Mesothelial cell of epicardium (in vitro differentiated cells): ENCODE data around the gene VPS4A. TPM values are rescaled to one million over a fixed set of nuclear protein-coding genes. Genes with fewer than 3 reads are reported as not detected.

Source experiments
- DNase-seq, 2 experiments: peaks; one replicate each; pipeline ENCODE4 v3.0.0; 2021; ENCODE audit warnings: low spot score in 2 of 2; ENCODE audit not compliant: unreplicated experiment in 2 of 2
- H3K27ac Mint-ChIP-seq: 2 replicates; pipeline ENCODE4 v1.8.0; 2021; ENCODE audit warnings: mixed read lengths
- H3K27me3 Mint-ChIP-seq: 2 replicates; pipeline ENCODE4 v1.8.0; 2021; ENCODE audit warnings: low read depth, mixed read lengths
- H3K36me3 Mint-ChIP-seq: 2 replicates; pipeline ENCODE4 v1.8.0; 2021; ENCODE audit warnings: mixed read lengths
- H3K4me1 Mint-ChIP-seq: 2 replicates; pipeline ENCODE4 v1.8.0; 2021; ENCODE audit warnings: mixed read lengths
- H3K4me3 Mint-ChIP-seq: 2 replicates; pipeline ENCODE4 v1.8.0; 2021; ENCODE audit warnings: mild to moderate bottlenecking, moderate library complexity, mixed read lengths
- H3K9me3 Mint-ChIP-seq: 2 replicates; pipeline ENCODE4 v1.8.0; 2021; ENCODE audit warnings: mixed read lengths
- total RNA-seq: library from RNA; stranded (reverse); gene quantifications from 3 replicates; pipeline ENCODE4 v1.2.1, GENCODE V29; 2021
- TF ChIP-seq, protein P1 (sequence below): fragments of 200-600 bp; sonication (generic); IDR thresholded peaks from one replicate; pipeline ENCODE4 v1.5.0; 2021; ENCODE audit warnings: antibody characterized with exemption; ENCODE audit not compliant: unreplicated experiment

Gene VPS4A
- total RNA-seq, 1 donor from 2014 or later, result 29.8 TPM

DNA sequence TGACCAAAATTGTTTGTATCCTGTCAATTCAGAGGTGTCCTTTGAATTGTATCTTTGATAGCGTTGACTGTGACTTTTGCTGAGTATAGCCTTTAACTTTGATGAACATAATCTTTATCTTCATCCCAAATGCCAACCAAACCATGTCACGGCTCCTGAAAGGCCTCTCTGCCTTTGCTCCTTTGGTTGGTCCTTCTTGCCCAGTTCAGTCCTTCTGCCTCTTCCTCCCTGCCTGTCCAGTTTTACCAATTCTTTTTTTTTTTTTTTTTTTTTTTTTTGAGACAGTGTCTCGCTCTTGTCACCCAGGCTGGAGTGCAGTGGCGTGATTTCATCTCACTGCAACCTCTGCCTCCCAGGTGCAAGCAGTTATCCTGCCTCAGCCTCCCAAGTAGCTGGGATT lies 12.9 kb upstream of the VPS4A start:
- Mint-ChIP-seq H3K4me3 (no peak overlapping the region), H3K27ac (no peak overlapping the region), H3K4me1 (no peaks in the 10 kb centered on the region), H3K36me3 (peaks cover 16% of the 10 kb centered on the region), H3K27me3 (no peaks in the 10 kb centered on the region), H3K9me3 (no peaks in the 10 kb centered on the region)
- no peak for DNase-seq
- TF ChIP-seq, protein P1, sequence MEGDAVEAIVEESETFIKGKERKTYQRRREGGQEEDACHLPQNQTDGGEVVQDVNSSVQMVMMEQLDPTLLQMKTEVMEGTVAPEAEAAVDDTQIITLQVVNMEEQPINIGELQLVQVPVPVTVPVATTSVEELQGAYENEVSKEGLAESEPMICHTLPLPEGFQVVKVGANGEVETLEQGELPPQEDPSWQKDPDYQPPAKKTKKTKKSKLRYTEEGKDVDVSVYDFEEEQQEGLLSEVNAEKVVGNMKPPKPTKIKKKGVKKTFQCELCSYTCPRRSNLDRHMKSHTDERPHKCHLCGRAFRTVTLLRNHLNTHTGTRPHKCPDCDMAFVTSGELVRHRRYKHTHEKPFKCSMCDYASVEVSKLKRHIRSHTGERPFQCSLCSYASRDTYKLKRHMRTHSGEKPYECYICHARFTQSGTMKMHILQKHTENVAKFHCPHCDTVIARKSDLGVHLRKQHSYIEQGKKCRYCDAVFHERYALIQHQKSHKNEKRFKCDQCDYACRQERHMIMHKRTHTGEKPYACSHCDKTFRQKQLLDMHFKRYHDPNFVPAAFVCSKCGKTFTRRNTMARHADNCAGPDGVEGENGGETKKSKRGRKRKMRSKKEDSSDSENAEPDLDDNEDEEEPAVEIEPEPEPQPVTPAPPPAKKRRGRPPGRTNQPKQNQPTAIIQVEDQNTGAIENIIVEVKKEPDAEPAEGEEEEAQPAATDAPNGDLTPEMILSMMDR, result no peak

DNA sequence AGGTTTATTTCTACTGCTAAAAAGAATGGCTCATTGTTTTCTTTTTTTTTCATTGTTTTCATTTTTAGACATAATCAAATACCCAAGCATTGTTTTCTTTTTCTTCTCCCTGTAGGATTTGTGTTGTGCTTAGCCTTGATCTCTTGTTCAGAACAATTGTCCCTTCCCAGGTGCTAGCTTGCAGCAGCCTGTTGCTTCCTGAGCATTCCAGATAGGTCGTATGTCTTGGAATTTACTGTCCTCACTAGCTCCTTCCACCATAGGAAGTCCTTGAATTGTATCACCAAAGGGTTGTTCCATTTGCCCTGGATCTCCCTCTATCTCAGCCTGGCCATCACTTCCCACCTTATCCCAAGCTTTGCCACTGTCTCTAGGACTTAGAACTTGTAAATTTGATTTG lies 10.0 kb upstream of the VPS4A start:
- DNase-seq, result no peak
- Mint-ChIP-seq H3K27ac (no peak overlapping the region), H3K27me3 (no peaks in the 10 kb centered on the region), H3K4me1 (no peaks in the 10 kb centered on the region), H3K4me3 (no peak overlapping the region), H3K9me3 (no peaks in the 10 kb centered on the region), H3K36me3 (peaks cover 17% of the 10 kb centered on the region)
- TF ChIP-seq, protein P1, result no peak

DNA sequence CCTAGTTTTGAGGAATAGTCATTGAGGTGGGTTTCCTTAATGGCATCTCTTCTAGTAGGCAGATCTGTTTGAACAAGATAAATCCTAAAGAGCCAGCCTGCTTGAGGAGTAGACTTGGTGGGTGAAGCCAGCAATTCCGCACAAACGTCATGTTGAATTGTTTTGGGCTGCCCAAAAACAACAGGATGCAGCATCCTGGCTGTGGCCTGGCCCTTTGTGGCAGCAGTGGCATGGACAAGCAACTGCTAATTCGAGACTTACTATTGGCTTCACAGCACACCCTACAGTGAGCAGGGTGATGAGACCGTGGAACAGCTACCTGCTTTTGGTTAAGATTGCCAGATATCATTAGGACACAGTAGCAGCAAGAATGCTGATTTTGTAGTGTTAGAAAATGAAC lies 9.3 kb upstream of the VPS4A start:
- peaks cover 16% of the 10 kb centered on the region for H3K36me3 Mint-ChIP-seq

DNA sequence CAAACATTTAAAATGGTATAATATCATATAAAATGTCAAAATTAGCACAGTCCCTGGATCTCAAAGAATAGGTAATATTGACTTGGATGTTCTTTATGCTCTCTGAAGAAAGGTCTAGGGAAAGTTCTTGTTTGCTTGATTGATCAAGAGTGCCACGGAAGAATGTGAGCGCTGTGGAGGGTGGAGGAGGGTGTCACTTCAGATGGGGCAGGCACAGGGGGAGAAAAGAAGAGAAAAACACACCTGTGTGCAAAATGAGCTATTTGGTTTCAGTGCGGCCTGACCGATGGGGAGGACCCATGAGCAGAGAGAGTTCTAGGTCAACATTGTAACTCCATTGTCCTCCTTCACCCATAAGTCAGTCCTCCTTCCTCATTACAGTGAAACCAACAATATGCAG lies 8.8 kb upstream of the VPS4A start:
- Mint-ChIP-seq H3K36me3 (peaks cover 16% of the 10 kb centered on the region), H3K9me3 (no peaks in the 10 kb centered on the region), H3K4me3 (no peak overlapping the region), H3K27me3 (no peaks in the 10 kb centered on the region), H3K27ac (no peak overlapping the region), H3K4me1 (no peaks in the 10 kb centered on the region)
- peak in 1 of 2 experiments; percentile 1 for DNase-seq
- TF ChIP-seq, protein P1, result no peak

More for the DNA sequence above, 9.3 kb upstream of the VPS4A start:
- H3K9me3 Mint-ChIP-seq, result no peaks in the 10 kb centered on the region
- H3K4me1 Mint-ChIP-seq, result no peaks in the 10 kb centered on the region
- no peaks in the 10 kb centered on the region for H3K27me3 Mint-ChIP-seq
- peak in 1 of 2 experiments; percentile 26 for DNase-seq
- H3K4me3 Mint-ChIP-seq, result no peak overlapping the region
- H3K27ac Mint-ChIP-seq, result no peak overlapping the region
- TF ChIP-seq, protein P1, result no peak

DNA sequence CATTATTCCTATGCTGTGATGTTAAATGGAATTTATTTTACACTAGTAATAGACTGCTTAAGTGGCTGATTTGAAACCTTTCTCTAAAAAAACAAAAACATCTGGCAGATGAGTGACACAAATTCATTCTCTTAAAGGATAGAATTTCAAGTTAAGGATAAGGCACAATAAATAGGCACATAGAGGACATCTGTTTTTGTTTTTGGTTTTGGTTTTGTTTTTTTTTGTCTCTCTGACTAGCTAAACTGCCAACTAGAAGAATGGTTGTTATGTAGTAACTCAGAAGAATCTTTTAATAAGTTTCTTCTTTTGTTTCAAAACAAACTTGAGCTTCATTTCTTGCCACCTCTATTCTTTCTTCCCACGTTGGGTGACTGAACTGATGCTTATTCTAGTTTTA lies 5.1 kb upstream of the VPS4A start:
- H3K9me3 Mint-ChIP-seq, result no peaks in the 10 kb centered on the region
- H3K27ac Mint-ChIP-seq, result no peak overlapping the region
- H3K27me3 Mint-ChIP-seq, result no peaks in the 10 kb centered on the region
- peaks cover 6% of the 10 kb centered on the region for H3K36me3 Mint-ChIP-seq
- no peak for DNase-seq
- TF ChIP-seq, protein P1, result no peak
- no peak overlapping the region for H3K4me3 Mint-ChIP-seq
- H3K4me1 Mint-ChIP-seq, result peaks cover 2% of the 10 kb centered on the region

DNA sequence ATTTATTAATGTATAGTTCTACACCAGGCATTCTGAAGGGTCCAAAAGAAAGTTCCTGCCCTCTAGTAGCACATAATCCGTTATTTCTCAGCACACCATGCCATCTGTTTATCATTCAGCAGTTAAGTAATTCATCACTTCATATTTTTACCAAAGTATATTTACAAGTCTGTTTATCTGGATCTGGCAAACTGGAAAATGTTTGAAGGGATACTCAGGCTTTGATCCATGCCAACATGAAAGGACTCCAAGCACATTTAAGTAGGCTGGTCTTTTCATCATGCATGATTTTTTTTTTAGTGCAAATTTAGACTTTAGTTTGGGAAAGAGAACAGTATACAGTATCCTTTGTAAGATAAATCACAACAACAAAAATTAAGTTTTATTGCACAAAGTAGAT lies 4.1 kb upstream of the VPS4A start:
- TF ChIP-seq, protein P1, result no peak
- Mint-ChIP-seq H3K4me1 (peaks cover 4% of the 10 kb centered on the region), H3K4me3 (no peak overlapping the region), H3K9me3 (no peaks in the 10 kb centered on the region), H3K36me3 (peaks cover 2% of the 10 kb centered on the region), H3K27me3 (no peaks in the 10 kb centered on the region), H3K27ac (no peak overlapping the region)
- no peak for DNase-seq
